Measurements from ENCODE around the gene OTOG.

The OTOG gene

DNA sequence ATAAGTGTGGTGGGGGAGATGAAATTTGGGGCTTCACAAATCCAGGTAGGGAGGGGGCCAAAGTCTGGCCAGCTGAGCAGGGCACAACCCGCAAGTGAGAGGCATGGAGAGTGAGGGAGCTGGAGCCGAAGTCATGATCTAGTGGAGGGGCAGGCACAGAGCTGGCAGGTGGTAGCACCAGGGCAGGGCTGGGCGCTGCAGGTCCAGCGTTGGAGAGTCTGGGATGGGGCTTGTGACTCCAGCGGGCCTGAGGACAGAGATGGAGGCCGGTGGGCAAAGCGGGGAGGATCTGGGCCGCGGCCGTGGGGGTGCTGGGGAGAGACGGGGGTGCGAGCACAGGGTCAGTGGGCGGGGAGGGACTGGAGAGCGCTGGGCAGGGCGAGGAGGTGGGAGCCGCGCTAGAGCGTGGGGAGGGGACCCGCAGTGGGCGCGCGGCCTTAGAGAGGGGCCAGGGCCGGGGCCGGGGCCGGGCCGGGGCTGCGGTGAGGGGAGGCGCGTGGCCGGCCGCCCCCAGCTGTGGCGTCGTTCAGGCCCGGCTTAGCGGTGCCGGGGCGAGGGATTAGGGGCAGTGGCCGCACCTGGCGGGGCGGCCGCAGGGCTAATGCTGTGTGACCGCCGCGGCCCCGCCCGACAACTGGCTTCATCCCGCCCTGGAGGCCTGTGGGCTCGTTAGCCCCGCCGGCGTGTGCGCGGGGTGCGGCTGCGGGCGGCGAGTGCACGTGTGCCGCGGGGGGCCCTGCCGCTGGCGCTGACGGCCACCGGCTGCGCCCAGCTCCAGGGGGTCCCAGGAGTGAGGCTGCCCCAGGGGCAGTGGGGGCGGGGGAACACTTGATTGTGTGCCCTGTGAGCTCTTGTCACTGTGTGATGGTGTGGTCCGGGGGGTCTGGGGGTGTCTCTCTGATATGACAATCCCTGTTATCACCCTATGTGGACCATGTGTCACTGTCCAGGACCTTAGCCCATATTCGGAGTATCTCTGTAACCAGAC is 148.7 kb downstream of the OTOG start:
- no peak for DNase-seq (ENCODE audit: low read depth in 3 of 3)

DNA sequence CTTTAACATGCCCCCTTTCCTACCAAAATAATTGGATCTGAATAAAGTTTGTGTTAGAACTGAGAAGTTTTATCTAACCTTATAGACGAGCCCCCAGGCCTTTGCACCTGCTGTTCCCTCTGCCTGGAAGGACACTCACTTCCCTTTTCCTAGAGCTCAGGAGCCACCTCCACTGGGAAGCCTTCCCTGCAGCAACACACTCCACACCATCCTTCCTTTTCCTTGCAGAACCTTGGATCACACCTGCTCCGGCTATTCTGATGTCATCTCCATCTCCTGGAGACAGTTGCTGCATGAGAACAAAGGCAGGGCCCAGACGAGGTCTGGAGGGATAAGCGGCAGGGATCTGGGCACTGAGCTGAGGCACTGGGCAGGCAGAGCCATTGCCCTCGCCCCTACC is 149.7 kb downstream of the OTOG start:
- DNase-seq (ENCODE audit: low read depth in 3 of 3) = no peak

Measured in stimulated activated CD4-positive, alpha-beta T cell treated with anti-CD3 and anti-CD28 coated beads, TNF-alpha, amount 100 ng/mL, for 48 hours (primary cell).